Stomach (tissue), 4 donors: ENCODE data around the gene PAGR1.

Experiments
- CTCF ChIP-seq, 7 experiments: fragments of 450-650 bp in 4 of 7; fragments of 200-600 bp in 3 of 7; sonication (generic) in 3 of 7; IDR thresholded peaks; one replicate each; pipeline ENCODE4 v1.5.1; 2016 to 2019; ENCODE audit warnings: antibody characterized with exemption in 7 of 7, control low read depth in 2 of 7, mild to moderate bottlenecking in 1 of 7
- EP300 ChIP-seq: sonication (generic); formaldehyde crosslinking; IDR thresholded peaks from one replicate; pipeline ENCODE4 v1.6.1; 2017; ENCODE audit warnings: antibody characterized with exemption
- POLR2A ChIP-seq, 4 donors: fragments of 450-650 bp; IDR thresholded peaks; one replicate each; pipeline ENCODE4 v1.6.1; 2016; ENCODE audit warnings: antibody characterized with exemption in 4 of 4, control low read depth in 2 of 4, mild to moderate bottlenecking in 1 of 4, moderate library complexity in 1 of 4
- POLR2AphosphoS5 ChIP-seq, 3 donors: sonication (generic); formaldehyde crosslinking; IDR thresholded peaks; one replicate each; pipeline ENCODE4 v1.6.1; 2016; ENCODE audit warnings: antibody characterized with exemption in 3 of 3

- TF ChIP-seq CTCF (IDR thresholded peaks at IDR 0.05) (peak in 5 of 7 experiments; percentile 81 to 93 (median 87)), POLR2A (IDR thresholded peaks at IDR 0.05) (peak in 2 of 4 donors; percentile 13 to 55), POLR2AphosphoS5 (IDR thresholded peaks at IDR 0.05) (peak; percentile 78 to 97 (median 88)), EP300 (no peak)
Observed at GRCh38 chr16:29815793-29816693, at the start of gene PAGR1.
